Fibroblast of lung (primary cell): ENCODE results near the gene EFCAB6. TPM values are rescaled to one million over a fixed set of nuclear protein-coding genes. Genes with fewer than 3 reads are reported as not detected.

Experiments used
- DNase-seq, 2 donors: peaks; one replicate each; pipeline versions ENCODE4 v3.0.0 to v3.0.0-alpha.2; 2010; ENCODE audit warnings: low read depth in 2 of 2
- H2AFZ ChIP-seq: 2 replicates; pipeline ENCODE4 v1.5.1; 2012; ENCODE audit warnings: low read length, control low read depth, inconsistent platforms
- H3K27ac ChIP-seq: 2 replicates; pipeline ENCODE4 v1.5.1; 2011; ENCODE audit warnings: low read length, control low read depth; ENCODE audit not compliant: insufficient read depth
- H3K27me3 ChIP-seq: 2 replicates; pipeline ENCODE4 v1.5.1; 2011; ENCODE audit warnings: mild to moderate bottlenecking, low read length; ENCODE audit not compliant: control insufficient read depth, insufficient read depth
- H3K36me3 ChIP-seq: 2 replicates; pipeline ENCODE4 v1.5.1; 2011; ENCODE audit warnings: low read length; ENCODE audit not compliant: control insufficient read depth, insufficient read depth
- H3K4me1 ChIP-seq: 2 replicates; pipeline ENCODE4 v1.5.1; 2011; ENCODE audit warnings: low read length; ENCODE audit not compliant: control insufficient read depth, insufficient read depth; ENCODE audit errors: extremely low read depth
- H3K4me2 ChIP-seq: 2 replicates; pipeline ENCODE4 v1.5.1; 2011; ENCODE audit warnings: low read length, control low read depth; ENCODE audit not compliant: insufficient read depth; ENCODE audit errors: extremely low read depth
- H3K4me3 ChIP-seq, 4 experiments: fragments of 200-600 bp in 1 of 4; sonication (generic) in 1 of 4; replicated peaks in 1 of 4; 2 replicates each; pipeline ENCODE4 v1.5.1; 2011 to 2016; ENCODE audit warnings: low read length in 4 of 4, low read depth in 3 of 4, mild to moderate bottlenecking in 3 of 4, control low read depth in 2 of 4, inconsistent platforms in 1 of 4, mixed read lengths in 1 of 4; ENCODE audit not compliant: insufficient read depth in 1 of 4; ENCODE audit errors: control extremely low read depth in 1 of 4
- H3K79me2 ChIP-seq: 2 replicates; pipeline ENCODE4 v1.5.1; 2012; ENCODE audit warnings: mild to moderate bottlenecking, low read length, inconsistent platforms; ENCODE audit not compliant: control insufficient read depth, insufficient read depth
- H3K9ac ChIP-seq: 2 replicates; pipeline ENCODE4 v1.5.1; 2011; ENCODE audit warnings: mild to moderate bottlenecking, low read length, control low read depth; ENCODE audit not compliant: insufficient read depth
- H3K9me3 ChIP-seq: 2 replicates; pipeline ENCODE4 v1.5.1; 2012; ENCODE audit warnings: low read depth, low read length; ENCODE audit not compliant: control insufficient read depth, insufficient read depth
- H4K20me1 ChIP-seq: 2 replicates; pipeline ENCODE4 v1.5.1; 2011; ENCODE audit warnings: low read length; ENCODE audit not compliant: control insufficient read depth, insufficient read depth; ENCODE audit errors: extremely low read depth
- CTCF ChIP-seq, 2 donors: IDR thresholded peaks in 1 of 2; conservative IDR thresholded peaks in 1 of 2; 1 replicate in 1 of 2; 2 replicates in 1 of 2; pipeline ENCODE4 v1.5.1; 2011 to 2012; ENCODE audit warnings: low read length in 2 of 2, control low read depth in 1 of 2, inconsistent platforms in 1 of 2, low read depth in 1 of 2, mild to moderate bottlenecking in 1 of 2
- EZH2 ChIP-seq: IDR thresholded peaks from 2 replicates; pipeline ENCODE4 v1.5.1; 2012; ENCODE audit warnings: low read length, control low read depth, mild to moderate bottlenecking; ENCODE audit errors: missing control alignments
- polyA plus RNA-seq, 2 donors: library from polyadenylated mRNA; depleted of rRNA in 1 of 2; stranded (reverse) in 1 of 2; unstranded in 1 of 2; fragments of >200 nt; gene quantifications; 2 replicates each; pipeline ENCODE4 v1.2.1, GENCODE V29; 2011 to 2012; ENCODE audit warnings: missing spikeins in 1 of 2
- total RNA-seq: library from RNA; depleted of rRNA; stranded (reverse); fragments of >200 nt; gene quantifications from 2 replicates; pipeline ENCODE4 v1.2.1, GENCODE V29; 2014

Gene EFCAB6
- total and polyA plus RNA-seq, 2 donors (not counting 1 experiment from before 2014, with no cell fraction given) = 1.0 to 1.5 TPM

DNA sequence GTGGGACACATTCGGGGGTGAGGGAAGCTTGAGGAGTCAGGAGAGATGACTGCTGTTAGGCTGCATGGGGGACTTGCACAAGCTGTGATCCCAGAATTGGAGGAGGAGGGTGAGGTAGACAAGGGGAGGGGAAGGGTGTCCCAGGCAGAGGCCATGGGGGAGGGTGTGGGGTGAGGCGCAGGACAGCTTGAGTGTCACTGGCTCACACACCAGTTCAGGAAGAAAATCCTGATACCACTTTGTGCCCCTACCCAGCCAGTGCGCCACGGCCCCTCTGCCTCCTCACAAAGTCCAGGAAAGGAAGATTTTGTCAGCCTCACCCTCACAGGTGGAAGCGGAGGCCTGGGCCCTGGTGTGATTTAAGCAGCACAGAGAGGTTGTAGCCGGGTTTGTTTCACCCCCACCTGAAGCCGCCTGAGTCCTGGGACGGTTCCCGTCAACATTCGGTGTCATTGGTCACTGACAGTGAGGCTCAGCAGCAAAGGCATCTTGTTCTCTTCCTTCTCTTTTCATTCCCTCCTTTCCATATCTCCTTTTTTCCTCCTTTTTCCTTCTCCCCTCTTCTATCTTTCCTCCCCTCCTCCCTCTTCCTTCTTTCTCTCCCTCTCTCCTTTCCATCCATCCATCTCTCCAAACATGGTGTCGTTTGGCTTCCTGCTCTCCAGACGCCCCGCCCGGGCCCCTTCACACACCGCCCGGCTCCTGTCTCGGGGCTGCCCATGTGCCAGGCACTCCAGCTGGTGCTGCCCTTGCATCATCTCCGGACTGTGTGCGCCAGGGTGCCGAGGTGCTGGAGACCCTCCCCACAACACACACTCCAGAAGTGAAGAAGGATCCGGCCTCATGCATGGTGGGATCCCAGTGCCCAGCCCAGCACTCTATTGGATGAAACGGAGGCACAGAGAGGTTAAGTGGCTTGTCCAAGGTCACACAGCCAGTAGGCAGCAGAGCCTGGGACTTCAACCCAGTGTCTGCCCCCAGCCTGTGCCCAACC lies 311.0 kb downstream of the EFCAB6 start:
- no peaks in the 10 kb centered on the region for H3K36me3 ChIP-seq
- H3K9me3 ChIP-seq = peaks cover 2% of the 10 kb centered on the region
- TF ChIP-seq CTCF (conservative IDR thresholded peaks at IDR 0.05 in 1 of 2, IDR thresholded peaks at IDR 0.05 in 1 of 2; ENCODE audit: low read depth in 1 of 2, low read length in 2 of 2) (no peak), EZH2 (no peak)
- no peak overlapping the region for H2AFZ ChIP-seq
- H3K27ac ChIP-seq = no peak overlapping the region
- no peaks in the 10 kb centered on the region for H4K20me1 ChIP-seq
- no peak overlapping the region for H3K4me2 ChIP-seq
- no peak overlapping the region for H3K9ac ChIP-seq
- H3K4me1 ChIP-seq = no peaks in the 10 kb centered on the region
- no peaks in the 10 kb centered on the region for H3K79me2 ChIP-seq
- no peak overlapping the region for H3K4me3 ChIP-seq
- no peak for DNase-seq
- no peaks in the 10 kb centered on the region for H3K27me3 ChIP-seq

- H2AFZ ChIP-seq = no peak overlapping the region
- no peak overlapping the region for H3K9ac ChIP-seq
- H3K4me3 ChIP-seq = no peak overlapping the region
- H3K27ac ChIP-seq = no peak overlapping the region
- no peaks in the 10 kb centered on the region for H4K20me1 ChIP-seq
- no peaks in the 10 kb centered on the region for H3K9me3 ChIP-seq
- no peak overlapping the region for H3K4me2 ChIP-seq
- DNase-seq = no peak
- H3K4me1 ChIP-seq = no peaks in the 10 kb centered on the region
- H3K36me3 ChIP-seq = no peaks in the 10 kb centered on the region
- TF ChIP-seq CTCF (conservative IDR thresholded peaks at IDR 0.05 in 1 of 2, IDR thresholded peaks at IDR 0.05 in 1 of 2; ENCODE audit: low read depth in 1 of 2, low read length in 2 of 2) (no peak), EZH2 (no peak)
- no peaks in the 10 kb centered on the region for H3K27me3 ChIP-seq
- no peaks in the 10 kb centered on the region for H3K79me2 ChIP-seq
These were observed 313.2 kb downstream of the EFCAB6 start for GRCh38 chr22:43498856-43499253.

DNA sequence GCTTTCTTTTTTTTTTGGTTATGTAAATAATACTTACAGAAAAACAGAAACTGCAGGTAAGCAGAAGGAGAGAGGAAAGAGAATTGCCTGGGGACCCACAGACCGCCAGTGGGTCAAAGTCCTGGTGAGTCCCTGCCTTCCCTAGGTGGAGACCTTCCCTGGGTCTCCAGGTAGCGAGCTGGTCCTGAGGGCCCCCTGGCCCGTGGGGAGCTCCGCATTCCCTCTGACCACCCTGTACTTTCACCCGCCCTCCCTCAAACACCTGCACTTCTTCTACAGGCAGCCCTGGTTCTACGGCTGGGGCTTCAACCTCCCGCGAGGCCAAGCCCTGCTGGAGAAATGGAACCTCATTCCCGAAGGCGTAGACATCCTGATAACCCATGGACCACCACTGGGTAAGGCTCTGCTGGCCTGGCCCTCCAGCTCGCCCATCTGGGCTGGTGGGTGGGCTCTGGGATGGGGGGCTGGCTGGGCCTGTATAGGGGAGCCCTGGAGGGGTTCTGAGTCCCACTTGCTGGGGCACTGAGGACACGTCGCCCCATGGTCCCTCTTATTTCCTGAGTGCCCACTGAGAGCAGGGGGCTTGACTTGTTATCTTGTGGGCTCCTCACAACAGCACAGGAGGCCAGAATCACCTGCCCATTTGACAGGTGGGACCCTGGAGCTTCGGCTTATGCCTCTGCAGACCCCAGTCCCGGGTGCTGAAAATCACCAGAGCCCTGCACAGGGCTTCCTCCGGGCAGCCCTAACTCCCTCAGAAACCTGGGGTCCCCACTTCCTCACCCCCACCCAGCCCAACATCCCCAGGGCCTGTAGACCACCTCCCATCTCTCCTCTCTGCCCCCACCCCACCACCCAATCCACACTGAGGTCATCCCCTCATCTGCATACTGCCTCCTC lies 313.9 kb downstream of the EFCAB6 start:
- H3K4me2 ChIP-seq = no peak overlapping the region
- no peak for TF ChIP-seq EZH2
- TF ChIP-seq CTCF (conservative IDR thresholded peaks at IDR 0.05 in 1 of 2, IDR thresholded peaks at IDR 0.05 in 1 of 2; ENCODE audit: low read depth in 1 of 2, low read length in 2 of 2) = no peak
- H3K36me3 ChIP-seq = no peaks in the 10 kb centered on the region
- no peaks in the 10 kb centered on the region for H3K9me3 ChIP-seq
- H3K4me3 ChIP-seq = no peak overlapping the region
- no peaks in the 10 kb centered on the region for H3K27me3 ChIP-seq
- no peak overlapping the region for H3K9ac ChIP-seq
- no peak for DNase-seq
- H3K4me1 ChIP-seq = no peaks in the 10 kb centered on the region
- H2AFZ ChIP-seq = no peak overlapping the region
- no peaks in the 10 kb centered on the region for H4K20me1 ChIP-seq
- no peak overlapping the region for H3K27ac ChIP-seq
- no peaks in the 10 kb centered on the region for H3K79me2 ChIP-seq
